ENCODE data around the gene IFNA8.
A peak's percentile ranks its signal among the peaks of the same experiment; 100 is the strongest.
"Not testable (repeated sequence)": the region's sequence is repeated elsewhere in the genome, so short reads cannot be mapped to it uniquely, and the experiment has no call there.

Gene IFNA8

DNA sequence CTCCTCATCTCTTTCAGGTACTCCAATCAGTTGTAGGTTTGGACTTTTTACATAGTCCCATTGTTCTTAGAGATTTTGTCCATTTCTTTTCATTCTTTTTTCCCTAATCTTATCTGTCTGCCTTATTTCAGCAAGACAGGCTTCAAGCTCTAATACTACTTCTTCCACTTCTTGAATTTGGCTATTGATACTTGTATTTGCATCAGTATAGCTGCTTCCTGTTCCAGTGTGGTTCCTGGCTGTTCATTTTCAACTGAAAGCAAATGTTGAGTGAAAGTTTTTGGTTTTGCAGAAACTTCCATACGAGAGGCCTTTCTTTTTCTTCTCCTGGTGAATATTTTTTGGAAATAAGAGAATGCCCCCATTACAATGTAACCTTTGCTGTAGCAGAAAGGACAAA is 19.3 kb downstream of the IFNA8 start:
- no peak for DNase-seq (ENCODE audit: low read depth in 2 of 2)

DNA sequence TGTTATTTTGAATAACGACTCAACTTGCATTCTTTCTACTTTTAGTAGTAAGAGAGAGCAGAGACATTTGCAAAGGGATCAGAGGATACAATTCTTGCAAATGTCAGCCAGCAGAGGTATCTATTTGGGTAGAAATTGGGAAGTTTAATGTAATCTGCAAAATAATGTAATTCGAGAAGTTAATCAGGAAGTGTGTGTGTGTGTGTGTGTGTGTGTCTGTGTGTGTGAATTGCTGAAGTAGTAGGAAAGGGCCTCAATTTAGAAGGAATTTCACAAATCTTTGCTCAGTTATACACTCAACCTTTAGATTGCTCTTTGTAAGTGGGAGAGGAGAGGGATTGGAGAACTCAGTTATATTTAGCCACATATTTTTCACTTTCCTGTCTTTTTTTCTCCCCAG is 20.3 kb downstream of the IFNA8 start:
- DNase-seq (ENCODE audit: low read depth in 2 of 2) = no peak

DNA sequence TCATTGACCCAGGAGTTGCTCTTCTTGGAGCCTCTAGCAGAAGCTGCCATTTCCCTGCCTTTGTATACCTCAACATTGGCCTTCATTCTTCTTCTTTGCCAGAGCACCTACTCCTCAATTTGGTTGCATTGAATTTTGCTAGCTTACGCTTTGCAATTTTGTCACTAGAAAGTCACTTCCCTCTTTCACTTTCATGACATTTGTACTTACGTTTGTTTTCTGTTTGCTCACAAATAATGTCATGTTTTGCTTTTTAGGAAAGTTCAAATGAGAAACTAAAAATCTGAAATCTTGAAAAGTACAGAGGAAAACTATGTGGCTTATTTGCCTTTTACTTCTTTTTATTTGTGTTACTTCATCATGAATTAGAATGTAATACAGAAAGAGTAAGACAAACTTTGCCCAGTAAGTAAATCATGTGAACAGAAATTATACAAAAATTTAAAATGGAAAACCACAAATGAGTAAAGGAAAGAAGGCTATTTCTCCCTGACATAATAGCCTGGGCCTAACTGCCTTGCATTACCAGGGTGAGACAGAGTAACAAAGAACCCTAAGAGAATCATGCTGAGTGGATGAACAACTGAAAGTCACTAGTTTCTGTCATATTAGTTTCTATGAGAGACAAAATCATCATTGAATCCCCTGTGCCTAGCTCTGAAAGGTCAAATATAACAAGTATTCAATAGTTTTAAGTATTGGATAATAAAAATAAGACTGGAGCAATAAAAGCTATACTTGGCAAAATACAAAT is 23.9 kb downstream of the IFNA8 start:
- DNase-seq (ENCODE audit: low read depth in 2 of 2) = no peak

DNA sequence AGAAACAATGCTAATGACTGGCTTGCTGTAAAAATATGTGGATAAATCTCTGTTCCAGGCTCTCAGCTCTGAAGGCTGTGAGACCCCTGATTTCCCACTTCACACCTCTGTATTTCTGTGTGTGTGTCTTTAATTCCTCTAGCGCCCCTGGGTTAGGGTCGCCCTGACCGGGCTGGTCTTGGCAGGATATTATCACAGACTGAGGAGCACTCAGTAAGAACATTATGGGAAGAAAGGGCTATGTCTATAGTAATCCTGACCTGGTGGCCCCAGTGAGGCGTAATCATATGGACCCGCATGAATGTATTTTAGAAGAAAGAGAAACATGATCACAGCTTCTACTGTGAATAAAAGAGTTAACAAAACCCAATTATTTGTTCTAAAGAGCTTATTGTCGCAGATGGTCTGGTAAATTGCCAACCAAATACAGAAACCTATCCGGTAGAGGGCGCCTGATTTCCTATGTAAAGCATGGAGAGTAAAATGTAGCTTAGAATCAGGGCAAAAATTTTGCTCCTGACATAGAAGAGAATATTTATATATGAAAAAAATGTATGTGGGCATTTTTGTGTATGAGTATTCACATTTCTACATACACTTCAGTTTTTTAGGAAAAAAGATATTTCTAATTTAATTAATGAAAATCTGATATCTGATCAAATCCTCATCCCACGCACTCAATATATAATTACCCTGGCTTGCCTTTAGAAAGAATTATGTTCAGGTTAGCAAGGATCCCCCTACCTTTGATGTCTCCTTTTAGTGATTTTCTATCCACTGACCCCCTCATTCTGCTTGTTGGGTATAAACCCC is 25.5 kb downstream of the IFNA8 start:
- DNase-seq (ENCODE audit: low read depth in 2 of 2) = peak; percentile 16 to 30

DNA sequence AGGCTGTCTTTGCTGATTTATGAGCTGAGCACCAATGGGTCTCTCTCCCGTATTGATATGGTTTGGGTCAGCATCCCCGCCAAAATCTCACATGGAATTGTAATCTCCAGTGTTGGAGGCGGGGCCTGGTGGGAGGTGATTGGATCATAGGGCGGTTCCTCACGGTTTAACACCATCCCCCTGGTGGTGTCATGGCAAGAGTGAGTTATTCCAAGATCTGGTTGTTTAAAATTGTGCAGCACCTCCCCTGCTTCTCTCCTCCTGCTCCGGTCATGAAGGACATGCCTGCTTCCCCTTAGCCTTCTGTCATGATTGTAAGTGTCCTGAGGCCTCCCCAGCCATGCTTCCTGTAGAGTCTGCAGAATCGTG is 26.1 kb downstream of the IFNA8 start:
- not testable (repeated sequence) for DNase-seq (ENCODE audit: low read depth in 2 of 2)

DNA sequence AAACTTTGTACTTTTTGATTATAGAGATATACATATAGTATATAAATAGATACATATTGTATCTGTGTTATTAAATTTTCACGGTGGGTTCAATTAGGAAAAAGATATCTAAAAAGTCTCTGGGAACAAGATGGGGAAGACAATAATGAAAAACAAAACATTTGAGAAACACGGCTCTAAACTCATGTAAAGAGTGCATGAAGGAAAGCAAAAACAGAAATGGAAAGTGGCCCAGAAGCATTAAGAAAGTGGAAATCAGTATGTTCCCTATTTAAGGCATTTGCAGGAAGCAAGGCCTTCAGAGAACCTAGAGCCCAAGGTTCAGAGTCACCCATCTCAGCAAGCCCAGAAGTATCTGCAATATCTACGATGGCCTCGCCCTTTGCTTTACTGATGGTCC is 31.2 kb downstream of the IFNA8 start, which contains the start of gene IFNA1:
TSS of gene IFNA1 (plus strand) at position 301 of the 400 bp plus-strand sequence. CDS start at position 370, 69 bp downstream.
- DNase-seq (ENCODE audit: low read depth in 2 of 2) = no peak

DNA sequence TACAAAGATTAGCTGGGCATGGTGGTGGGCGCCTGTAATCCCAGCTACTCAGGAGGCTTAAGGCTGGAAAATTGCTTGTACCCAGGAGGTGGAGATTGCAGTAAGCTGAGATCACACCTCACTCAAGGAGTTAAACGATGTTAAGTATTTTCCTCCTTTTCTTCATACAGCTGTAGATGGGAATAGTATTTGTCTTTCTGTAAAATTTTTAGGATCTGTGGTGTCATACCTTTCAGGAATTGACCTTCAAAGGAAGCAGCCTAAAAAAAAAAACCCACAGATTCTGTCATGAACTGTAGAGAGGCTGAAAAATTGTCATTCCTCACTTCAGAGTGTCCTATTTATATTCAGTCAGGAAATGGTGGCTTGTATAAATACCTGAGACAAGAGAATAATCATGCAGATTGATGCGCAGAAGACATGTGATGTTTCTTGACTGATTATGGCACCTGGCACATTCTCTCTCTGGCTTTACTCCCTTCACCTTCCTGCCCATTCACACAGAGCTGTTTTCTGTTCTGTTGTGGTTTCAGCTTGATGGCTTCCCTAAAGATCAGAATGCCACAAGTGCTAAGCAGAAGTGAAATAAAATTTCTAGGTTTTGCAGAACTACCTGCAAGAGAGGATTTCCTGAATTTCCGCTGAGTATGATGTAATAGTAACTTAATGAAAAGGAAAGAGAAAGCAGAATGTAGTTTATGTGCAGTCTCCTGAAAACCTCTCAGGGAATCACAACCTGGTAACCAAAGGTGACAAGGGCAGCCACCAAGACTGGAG is 35.1 kb downstream of the IFNA8 start:
- no peak for DNase-seq (ENCODE audit: low read depth in 2 of 2)

DNA sequence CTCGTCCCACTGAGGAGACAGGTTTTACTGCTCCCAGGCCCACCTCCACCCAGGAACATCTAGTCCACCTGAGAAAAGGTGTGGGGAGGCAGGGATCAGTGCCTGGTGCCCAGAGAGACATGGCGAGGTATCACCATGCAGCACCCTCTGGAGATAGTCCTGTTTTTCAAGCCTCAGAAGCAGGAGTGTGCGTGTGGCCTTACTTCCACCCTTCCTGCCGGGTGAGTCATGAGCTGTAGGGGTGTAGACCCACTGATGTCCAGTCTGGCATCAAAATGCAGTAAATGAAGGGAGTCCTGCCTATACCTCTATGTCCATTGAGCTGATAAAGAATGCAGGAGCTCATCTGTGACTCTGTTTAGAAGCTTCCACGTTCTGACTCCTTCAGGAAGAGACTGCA is 40.4 kb downstream of the IFNA8 start:
- not testable (repeated sequence) for DNase-seq (ENCODE audit: low read depth in 2 of 2)

DNA sequence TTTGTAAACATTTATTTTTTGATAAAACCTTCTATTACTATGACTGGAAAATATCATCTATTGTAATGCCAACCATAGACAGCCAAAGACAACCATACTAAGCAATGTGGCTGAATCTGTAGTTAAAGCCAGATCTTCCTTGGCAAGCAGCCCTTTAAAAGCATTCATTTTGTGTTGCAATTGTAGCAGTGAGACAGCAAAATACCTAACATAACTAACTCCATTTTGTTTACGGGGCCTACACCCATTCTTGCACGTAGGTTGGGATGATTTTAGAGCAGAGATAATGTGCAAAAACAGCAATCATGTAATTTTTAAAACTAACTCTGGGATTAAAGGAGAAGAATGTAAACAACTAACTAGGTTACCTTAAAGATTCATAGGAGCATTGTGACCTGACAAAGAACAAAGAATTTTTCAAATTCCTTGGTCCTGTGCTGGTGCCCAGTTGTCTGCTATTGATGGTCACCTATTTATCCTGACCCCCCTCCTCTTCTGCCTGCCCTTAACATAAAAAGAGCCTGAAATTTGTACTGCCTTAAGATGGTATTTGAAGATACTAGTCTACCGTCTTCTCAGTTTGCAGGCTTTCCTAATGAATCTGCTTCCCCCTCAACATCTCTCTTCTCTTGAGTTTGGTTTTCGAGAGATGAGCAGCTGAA is 41.9 kb downstream of the IFNA8 start:
- no peak for DNase-seq (ENCODE audit: low read depth in 2 of 2)

DNA sequence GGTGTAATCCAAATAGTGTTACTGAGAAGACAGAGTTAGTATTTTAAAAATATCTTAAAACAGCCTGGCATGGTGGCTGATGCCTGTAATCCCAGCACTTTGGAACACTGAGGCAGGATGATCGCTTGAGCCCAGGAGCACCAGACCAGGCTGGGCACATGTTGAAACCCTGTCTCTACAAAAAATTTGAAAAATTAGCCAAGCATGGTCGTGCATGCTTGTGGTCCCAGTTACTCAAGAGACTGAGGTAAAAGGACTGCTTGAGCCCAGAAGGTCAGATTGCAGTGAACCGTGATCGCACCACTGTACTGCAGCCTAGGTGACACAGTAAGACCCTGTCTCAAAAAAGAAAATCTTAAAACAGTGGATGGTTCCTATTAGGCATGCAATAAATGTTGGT is 43.8 kb downstream of the IFNA8 start:
- no peak for DNase-seq (ENCODE audit: low read depth in 2 of 2)

DNA sequence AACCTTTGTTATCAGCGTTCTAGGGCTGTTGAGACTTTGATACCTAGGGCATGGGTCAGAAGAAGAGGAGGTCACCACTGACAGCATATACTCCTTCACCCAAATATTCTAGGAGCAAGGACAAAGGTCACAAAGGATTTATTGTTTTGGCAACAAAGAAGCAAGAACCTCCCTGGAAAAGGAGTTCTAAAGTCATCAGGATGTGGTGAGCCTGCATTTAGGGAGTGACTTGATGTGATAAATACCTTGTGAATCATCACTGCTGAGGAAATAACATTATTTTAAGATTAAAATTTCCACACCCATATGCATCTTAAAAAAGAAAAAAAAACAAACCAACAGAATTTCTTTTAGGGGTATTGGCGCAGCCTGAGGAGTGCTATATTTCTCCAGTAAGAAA is 45.2 kb downstream of the IFNA8 start:
- DNase-seq (ENCODE audit: low read depth in 2 of 2) = no peak

DNA sequence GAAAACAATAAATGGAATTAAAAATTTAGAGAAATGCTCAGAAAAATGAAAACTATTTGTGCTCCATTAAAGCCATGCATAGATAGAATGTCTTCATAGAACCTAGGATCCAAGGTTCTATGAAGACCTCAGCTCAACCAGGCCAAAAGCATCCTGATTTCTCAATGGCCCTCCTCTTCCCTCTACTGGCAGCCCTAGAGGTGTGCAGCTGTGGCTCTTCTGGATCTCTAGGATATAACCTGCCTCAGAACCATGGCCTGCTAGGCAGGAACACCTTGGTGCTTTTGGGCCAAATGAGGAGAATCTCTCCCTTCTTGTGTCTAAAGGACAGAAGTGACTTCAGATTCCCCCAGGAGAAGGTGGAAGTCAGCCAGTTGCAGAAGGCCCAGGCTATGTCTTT is 46.4 kb downstream of the IFNA8 start:
- DNase-seq (ENCODE audit: low read depth in 2 of 2) = no peak
